ENCODE data around the gene COG2. TPM values are rescaled to one million over a fixed set of nuclear protein-coding genes. Genes with fewer than 3 reads are reported as not detected.
"Not testable (repeated sequence)": the region's sequence is repeated elsewhere in the genome, so short reads cannot be mapped to it uniquely, and the experiment has no call there.

Gene COG2
- total RNA-seq, 1 donor from 2014 or later: 23.0 TPM

GRCh38 chr1:230696722-230697437 lies 54.6 kb downstream of the COG2 start:
- TF ChIP-seq CTCF (IDR thresholded peaks at IDR 0.05; ENCODE audit: unreplicated experiment): no peak
- DNase-seq (ENCODE audit: low spot score in 2 of 2, unreplicated experiment in 2 of 2): no peak
- no peaks in the 10 kb centered on the region for H3K4me1 Mint-ChIP-seq
- H3K27me3 Mint-ChIP-seq (ENCODE audit: low read depth): peaks cover 7% of the 10 kb centered on the region
- H3K9me3 Mint-ChIP-seq: no peaks in the 10 kb centered on the region
- H3K27ac Mint-ChIP-seq: no peak overlapping the region
- H3K36me3 Mint-ChIP-seq: peaks cover 12% of the 10 kb centered on the region
- H3K4me3 Mint-ChIP-seq: no peak overlapping the region

GRCh38 chr1:230698130-230698529 lies 55.8 kb downstream of the COG2 start:
- DNase-seq (ENCODE audit: low spot score in 2 of 2, unreplicated experiment in 2 of 2): no peak
- H3K4me3 Mint-ChIP-seq: no peak overlapping the region
- H3K9me3 Mint-ChIP-seq: no peaks in the 10 kb centered on the region
- no peaks in the 10 kb centered on the region for H3K4me1 Mint-ChIP-seq
- TF ChIP-seq CTCF (IDR thresholded peaks at IDR 0.05; ENCODE audit: unreplicated experiment): no peak
- H3K36me3 Mint-ChIP-seq: peaks cover 2% of the 10 kb centered on the region
- no peak overlapping the region for H3K27ac Mint-ChIP-seq
- peaks cover 7% of the 10 kb centered on the region for H3K27me3 Mint-ChIP-seq (ENCODE audit: low read depth)

DNA sequence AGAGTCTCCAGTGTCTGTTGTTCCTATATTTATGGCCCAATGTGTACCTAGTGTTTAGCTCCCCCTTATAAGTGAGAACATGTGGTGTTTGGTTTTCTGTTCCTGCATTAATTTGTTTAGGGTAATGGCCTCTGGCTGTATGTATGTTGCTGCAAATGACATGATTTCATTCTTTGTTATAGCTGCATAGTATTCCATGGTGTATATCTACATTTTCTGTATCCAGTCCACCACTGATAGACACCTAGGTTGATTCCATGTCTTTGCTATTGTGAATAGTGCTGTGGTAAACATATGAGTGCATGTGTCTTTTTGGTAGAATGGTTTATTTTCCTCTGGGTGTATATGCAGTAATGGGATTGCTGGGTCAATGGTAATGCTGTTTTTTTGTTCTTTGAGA lies 56.7 kb downstream of the COG2 start:
- not testable (repeated sequence) for H3K36me3 Mint-ChIP-seq; H3K9me3 Mint-ChIP-seq; H3K27ac Mint-ChIP-seq; DNase-seq (ENCODE audit: low spot score in 2 of 2, unreplicated experiment in 2 of 2); H3K4me3 Mint-ChIP-seq; H3K27me3 Mint-ChIP-seq (ENCODE audit: low read depth); H3K4me1 Mint-ChIP-seq

GRCh38 chr1:230699716-230700115 lies 57.4 kb downstream of the COG2 start:
- TF ChIP-seq CTCF (IDR thresholded peaks at IDR 0.05; ENCODE audit: unreplicated experiment): no peak
- peaks cover 7% of the 10 kb centered on the region for H3K27me3 Mint-ChIP-seq (ENCODE audit: low read depth)
- no peaks in the 10 kb centered on the region for H3K9me3 Mint-ChIP-seq
- H3K4me3 Mint-ChIP-seq: no peak overlapping the region
- no peak overlapping the region for H3K27ac Mint-ChIP-seq
- no peaks in the 10 kb centered on the region for H3K36me3 Mint-ChIP-seq
- no peak for DNase-seq (ENCODE audit: low spot score in 2 of 2, unreplicated experiment in 2 of 2)
- H3K4me1 Mint-ChIP-seq: no peaks in the 10 kb centered on the region

- no peak for DNase-seq (ENCODE audit: low spot score in 2 of 2, unreplicated experiment in 2 of 2)
- Mint-ChIP-seq H3K36me3 (no peaks in the 10 kb centered on the region), H3K4me3 (no peak overlapping the region)
Observed at GRCh38 chr1:230700132-230700531, 57.9 kb downstream of the COG2 start.

GRCh38 chr1:230701434-230701833 lies 59.2 kb downstream of the COG2 start:
- Mint-ChIP-seq H3K36me3 (no peaks in the 10 kb centered on the region), H3K27me3 (ENCODE audit: low read depth) (peaks cover 7% of the 10 kb centered on the region), H3K4me3 (no peak overlapping the region), H3K9me3 (no peaks in the 10 kb centered on the region), H3K27ac (no peak overlapping the region), H3K4me1 (no peaks in the 10 kb centered on the region)
- no peak for DNase-seq (ENCODE audit: low spot score in 2 of 2, unreplicated experiment in 2 of 2)
- TF ChIP-seq CTCF (IDR thresholded peaks at IDR 0.05; ENCODE audit: unreplicated experiment): no peak

More at GRCh38 chr1:230700132-230700531, 57.9 kb downstream of the COG2 start:
- TF ChIP-seq CTCF (IDR thresholded peaks at IDR 0.05; ENCODE audit: unreplicated experiment): no peak
- peaks cover 7% of the 10 kb centered on the region for H3K27me3 Mint-ChIP-seq (ENCODE audit: low read depth)
- no peak overlapping the region for H3K27ac Mint-ChIP-seq
- H3K9me3 Mint-ChIP-seq: no peaks in the 10 kb centered on the region
- H3K4me1 Mint-ChIP-seq: no peaks in the 10 kb centered on the region
